Measurements from ENCODE around the gene RBM17. TPM values are rescaled to one million over a fixed set of nuclear protein-coding genes. Genes with fewer than 3 reads are reported as not detected.

RBM17 gene
- total RNA-seq, 1 experiment from 2014 or later = 129 TPM

DNA sequence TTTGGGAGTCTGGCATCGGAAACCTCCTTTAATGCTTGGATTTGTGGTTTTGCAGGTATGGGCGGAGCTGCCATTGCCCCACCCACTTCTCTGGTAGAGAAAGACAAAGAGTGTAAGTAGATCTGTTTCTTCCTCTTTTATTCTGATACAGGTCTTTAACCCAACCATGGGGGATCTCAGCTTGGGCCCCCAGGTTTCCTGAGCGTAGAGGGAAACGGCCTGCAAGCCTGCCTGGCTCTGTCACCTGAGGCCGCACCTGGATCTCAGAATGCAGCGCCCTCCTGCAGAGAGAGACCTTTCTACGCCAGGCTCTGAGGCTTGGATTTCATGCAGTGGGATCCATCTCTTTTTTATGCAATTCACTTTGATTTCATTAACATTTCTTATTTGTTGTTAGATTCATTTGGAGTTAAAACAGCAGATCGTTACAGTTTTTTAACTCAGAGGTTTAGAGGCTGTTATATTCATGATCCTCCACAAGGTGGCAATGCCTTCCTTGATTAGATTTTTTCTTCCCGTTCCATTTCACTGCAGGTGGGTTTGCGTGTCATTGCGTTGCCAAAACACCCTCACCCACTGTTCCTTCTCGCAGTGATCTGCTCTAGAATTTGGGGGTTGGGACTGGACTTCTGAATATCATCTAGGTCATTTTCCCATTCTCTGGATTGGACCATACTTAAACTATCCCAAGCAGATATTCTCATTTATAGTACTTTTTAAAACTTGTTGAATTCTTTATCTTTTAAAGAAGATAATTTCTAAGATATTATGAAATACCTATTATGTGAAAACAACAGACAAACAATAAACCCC, 20.0 kb downstream of the RBM17 start (continued):
- TF ChIP-seq, protein P1, sequence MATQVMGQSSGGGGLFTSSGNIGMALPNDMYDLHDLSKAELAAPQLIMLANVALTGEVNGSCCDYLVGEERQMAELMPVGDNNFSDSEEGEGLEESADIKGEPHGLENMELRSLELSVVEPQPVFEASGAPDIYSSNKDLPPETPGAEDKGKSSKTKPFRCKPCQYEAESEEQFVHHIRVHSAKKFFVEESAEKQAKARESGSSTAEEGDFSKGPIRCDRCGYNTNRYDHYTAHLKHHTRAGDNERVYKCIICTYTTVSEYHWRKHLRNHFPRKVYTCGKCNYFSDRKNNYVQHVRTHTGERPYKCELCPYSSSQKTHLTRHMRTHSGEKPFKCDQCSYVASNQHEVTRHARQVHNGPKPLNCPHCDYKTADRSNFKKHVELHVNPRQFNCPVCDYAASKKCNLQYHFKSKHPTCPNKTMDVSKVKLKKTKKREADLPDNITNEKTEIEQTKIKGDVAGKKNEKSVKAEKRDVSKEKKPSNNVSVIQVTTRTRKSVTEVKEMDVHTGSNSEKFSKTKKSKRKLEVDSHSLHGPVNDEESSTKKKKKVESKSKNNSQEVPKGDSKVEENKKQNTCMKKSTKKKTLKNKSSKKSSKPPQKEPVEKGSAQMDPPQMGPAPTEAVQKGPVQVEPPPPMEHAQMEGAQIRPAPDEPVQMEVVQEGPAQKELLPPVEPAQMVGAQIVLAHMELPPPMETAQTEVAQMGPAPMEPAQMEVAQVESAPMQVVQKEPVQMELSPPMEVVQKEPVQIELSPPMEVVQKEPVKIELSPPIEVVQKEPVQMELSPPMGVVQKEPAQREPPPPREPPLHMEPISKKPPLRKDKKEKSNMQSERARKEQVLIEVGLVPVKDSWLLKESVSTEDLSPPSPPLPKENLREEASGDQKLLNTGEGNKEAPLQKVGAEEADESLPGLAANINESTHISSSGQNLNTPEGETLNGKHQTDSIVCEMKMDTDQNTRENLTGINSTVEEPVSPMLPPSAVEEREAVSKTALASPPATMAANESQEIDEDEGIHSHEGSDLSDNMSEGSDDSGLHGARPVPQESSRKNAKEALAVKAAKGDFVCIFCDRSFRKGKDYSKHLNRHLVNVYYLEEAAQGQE (IDR thresholded peaks at IDR 0.05; ENCODE audit: low read depth) = no peak
- peak; percentile 69 for TF ChIP-seq RAD21 (IDR thresholded peaks at IDR 0.05; ENCODE audit: low read depth)

DNA sequence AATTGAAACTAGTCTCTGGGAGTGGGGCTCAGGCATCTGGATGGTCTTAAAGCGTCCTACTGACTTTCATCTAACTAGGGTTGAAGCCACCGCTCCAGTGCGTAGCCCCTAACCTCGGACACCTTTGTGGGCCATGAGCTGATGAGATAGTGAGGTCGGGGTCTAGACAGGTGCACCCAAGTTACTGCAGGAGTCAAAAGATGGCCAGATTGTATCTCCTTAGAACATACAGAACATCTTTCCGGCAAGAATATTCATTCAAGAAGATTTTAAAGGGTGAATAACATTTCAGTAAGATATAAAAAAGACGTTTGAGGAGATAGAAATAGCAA, 20.6 kb downstream of the RBM17 start:
- intact Hi-C loops (cut with micrococcal nuclease) = loop anchor here (1.0 to 5.0 kb wide), 2 partner anchors 93 to 292 kb away; partner anchors contain the start of gene PFKFB3
- no peak for ATAC-seq
- Histone ChIP-seq H3K79me2 (ENCODE audit: insufficient read depth, low read length) (peaks cover 63% of the 10 kb centered on the region), H2AFZ (ENCODE audit: low read depth, low read length, poor library complexity, severe bottlenecking) (no peak overlapping the region), H3K9me2 (ENCODE audit: insufficient read depth) (no peaks in the 10 kb centered on the region), H3K4me2 (ENCODE audit: low read length) (no peak overlapping the region), H3K4me3 (replicated peaks in 1 of 2; ENCODE audit: low read depth in 1 of 2, low read length in 2 of 2) (no peak overlapping the region), H3K4me1 (ENCODE audit: control insufficient read depth in 1 of 2, insufficient read depth in 2 of 2, low read length in 2 of 2) (peaks cover 7 to 9% of the 10 kb centered on the region in 2 experiments; a peak in 3 of 4 replicates), H3K27me3 (ENCODE audit: insufficient read depth, low read length) (no peaks in the 10 kb centered on the region), H4K20me1 (ENCODE audit: insufficient read depth) (peaks cover 6% of the 10 kb centered on the region; the same call in 1 of the 2 replicates), H3K27ac (ENCODE audit: low read depth, low read length) (no peak overlapping the region), H3K36me3 (ENCODE audit: control insufficient read depth in 1 of 2, insufficient read depth in 2 of 2, low read length in 2 of 2) (peaks cover 71 to 73% of the 10 kb centered on the region in 2 experiments), H3K9ac (ENCODE audit: low read length) (no peak overlapping the region), H3K9me3 (ENCODE audit: control insufficient read depth in 1 of 2, insufficient read depth in 1 of 2, low read depth in 1 of 2, low read length in 2 of 2) (no peaks in the 10 kb centered on the region)
- RAD21 ChIA-PET (ENCODE audit: low non-redundant PET in 1 of 2, low total read pairs in 2 of 2, uncharacterized antibody in 2 of 2, unreplicated experiment in 2 of 2) = no interaction called here
- BruUV-seq (replicated peaks) = no TSS peak
- no peak for DNase-seq (ENCODE audit: low read depth, low spot score)
- POLR2A ChIA-PET = no interaction called here
- CTCF ChIA-PET = no interaction called here
- TF ChIP-seq SIN3A (IDR thresholded peaks at IDR 0.05; ENCODE audit: low read depth) (no peak), EZH2 (IDR thresholded peaks at IDR 0.05) (no peak), POLR2AphosphoS5 (IDR thresholded peaks at IDR 0.05; ENCODE audit: low read depth, low read length) (no peak), EGR1 (IDR thresholded peaks at IDR 0.05; ENCODE audit: low read depth) (no peak), ELF1 (IDR thresholded peaks at IDR 0.05; ENCODE audit: borderline replicate concordance, low read depth) (no peak), EZH2phosphoT487 (IDR thresholded peaks at IDR 0.05; ENCODE audit: borderline replicate concordance) (no peak), CEBPB (IDR thresholded peaks at IDR 0.05; ENCODE audit: low read depth) (no peak), POLR2A (IDR thresholded peaks at IDR 0.05; ENCODE audit: borderline replicate concordance, extremely low read depth, insufficient read depth, insufficient read length) (no peak), ZNF274 (IDR thresholded peaks at IDR 0.05; ENCODE audit: low read depth, low read length) (no peak), RAD21 (IDR thresholded peaks at IDR 0.05; ENCODE audit: low read depth) (no peak)
- TF ChIP-seq, protein P2, sequence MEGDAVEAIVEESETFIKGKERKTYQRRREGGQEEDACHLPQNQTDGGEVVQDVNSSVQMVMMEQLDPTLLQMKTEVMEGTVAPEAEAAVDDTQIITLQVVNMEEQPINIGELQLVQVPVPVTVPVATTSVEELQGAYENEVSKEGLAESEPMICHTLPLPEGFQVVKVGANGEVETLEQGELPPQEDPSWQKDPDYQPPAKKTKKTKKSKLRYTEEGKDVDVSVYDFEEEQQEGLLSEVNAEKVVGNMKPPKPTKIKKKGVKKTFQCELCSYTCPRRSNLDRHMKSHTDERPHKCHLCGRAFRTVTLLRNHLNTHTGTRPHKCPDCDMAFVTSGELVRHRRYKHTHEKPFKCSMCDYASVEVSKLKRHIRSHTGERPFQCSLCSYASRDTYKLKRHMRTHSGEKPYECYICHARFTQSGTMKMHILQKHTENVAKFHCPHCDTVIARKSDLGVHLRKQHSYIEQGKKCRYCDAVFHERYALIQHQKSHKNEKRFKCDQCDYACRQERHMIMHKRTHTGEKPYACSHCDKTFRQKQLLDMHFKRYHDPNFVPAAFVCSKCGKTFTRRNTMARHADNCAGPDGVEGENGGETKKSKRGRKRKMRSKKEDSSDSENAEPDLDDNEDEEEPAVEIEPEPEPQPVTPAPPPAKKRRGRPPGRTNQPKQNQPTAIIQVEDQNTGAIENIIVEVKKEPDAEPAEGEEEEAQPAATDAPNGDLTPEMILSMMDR (IDR thresholded peaks at IDR 0.05 in 2 of 3, conservative IDR thresholded peaks at IDR 0.05 in 1 of 3; ENCODE audit: borderline replicate concordance in 1 of 3, insufficient read depth in 1 of 3, low read depth in 2 of 3, low read length in 2 of 3) = no peak

Data from HCT116 (cell line).